ENCODE results near the gene VSIG10. TPM values are rescaled to one million over a fixed set of nuclear protein-coding genes. Genes with fewer than 3 reads are reported as not detected.

Gene VSIG10
- total RNA-seq, 1 donor from 2014 or later, result 51.7 TPM

GRCh38 chr12:118107694-118108093 is 3.9 kb upstream of the VSIG10 start:
- no peaks in the 10 kb centered on the region for H3K36me3 ChIP-seq
- H3K27me3 ChIP-seq (ENCODE audit: low read depth), result no peaks in the 10 kb centered on the region
- no peak for TF ChIP-seq CTCF (IDR thresholded peaks at IDR 0.05)
- ATAC-seq (no peak), DNase-seq (no peak)
- intact Hi-C loops (cut with DNase I), result no loop called here
- H3K4me1 ChIP-seq, result peaks cover 14% of the 10 kb centered on the region
- H3K4me3 ChIP-seq, result no peak overlapping the region
- no peak overlapping the region for H3K27ac ChIP-seq
- no peaks in the 10 kb centered on the region for H3K9me3 ChIP-seq

- peaks cover 18% of the 10 kb centered on the region for H3K4me1 ChIP-seq
- intact Hi-C loops (cut with DNase I), result no loop called here
- H3K4me3 ChIP-seq, result no peak overlapping the region
- DNase-seq, result no peak
- H3K27me3 ChIP-seq (ENCODE audit: low read depth), result no peaks in the 10 kb centered on the region
- no peak overlapping the region for H3K27ac ChIP-seq
- H3K9me3 ChIP-seq, result no peaks in the 10 kb centered on the region
- no peaks in the 10 kb centered on the region for H3K36me3 ChIP-seq
- no peak for TF ChIP-seq CTCF (IDR thresholded peaks at IDR 0.05)
- ATAC-seq, result no peak
Measured at GRCh38 chr12:118107011-118107410, 3.2 kb upstream of the VSIG10 start.

- TF ChIP-seq CTCF (IDR thresholded peaks at IDR 0.05), result no peak
- Histone ChIP-seq H3K27me3 (ENCODE audit: low read depth) (no peaks in the 10 kb centered on the region), H3K4me3 (peak overlapping the region; percentile 89), H3K9me3 (no peaks in the 10 kb centered on the region), H3K4me1 (peaks cover 18% of the 10 kb centered on the region), H3K27ac (peak overlapping the region; percentile 85), H3K36me3 (peaks cover 5% of the 10 kb centered on the region)
- peak; percentile 27 to 47 for ATAC-seq
- DNase-seq, result no peak
- intact Hi-C loops (cut with DNase I), result no loop called here
Measured at GRCh38 chr12:118103201-118103600, 610 bp downstream of the VSIG10 start.

GRCh38 chr12:118102609-118103008 is 1.2 kb downstream of the VSIG10 start:
- DNase-seq (no peak), ATAC-seq (no peak)
- H3K4me1 ChIP-seq, result peaks cover 18% of the 10 kb centered on the region
- intact Hi-C loops (cut with DNase I), result no loop called here
- no peaks in the 10 kb centered on the region for H3K27me3 ChIP-seq (ENCODE audit: low read depth)
- peaks cover 5% of the 10 kb centered on the region for H3K36me3 ChIP-seq
- no peak for TF ChIP-seq CTCF (IDR thresholded peaks at IDR 0.05)
- H3K4me3 ChIP-seq, result peak overlapping the region; percentile 89
- H3K9me3 ChIP-seq, result no peaks in the 10 kb centered on the region
- H3K27ac ChIP-seq, result peak overlapping the region; percentile 85

GRCh38 chr12:118102070-118102469 is 1.7 kb downstream of the VSIG10 start:
- no peak overlapping the region for H3K27ac ChIP-seq
- peaks cover 18% of the 10 kb centered on the region for H3K4me1 ChIP-seq
- H3K36me3 ChIP-seq, result peaks cover 5% of the 10 kb centered on the region
- DNase-seq (no peak), ATAC-seq (no peak)
- TF ChIP-seq CTCF (IDR thresholded peaks at IDR 0.05), result no peak
- no peaks in the 10 kb centered on the region for H3K27me3 ChIP-seq (ENCODE audit: low read depth)
- intact Hi-C loops (cut with DNase I), result no loop called here
- H3K4me3 ChIP-seq, result no peak overlapping the region
- no peaks in the 10 kb centered on the region for H3K9me3 ChIP-seq

- intact Hi-C loops (cut with DNase I), result no loop called here
- H3K27me3 ChIP-seq (ENCODE audit: low read depth), result no peaks in the 10 kb centered on the region
- no peak overlapping the region for H3K4me3 ChIP-seq
- no peaks in the 10 kb centered on the region for H3K9me3 ChIP-seq
- DNase-seq (no peak), ATAC-seq (no peak)
- peaks cover 18% of the 10 kb centered on the region for H3K4me1 ChIP-seq
- no peak overlapping the region for H3K27ac ChIP-seq
- peaks cover 5% of the 10 kb centered on the region for H3K36me3 ChIP-seq
- no peak for TF ChIP-seq CTCF (IDR thresholded peaks at IDR 0.05)
Measured at GRCh38 chr12:118101051-118101450, 2.8 kb downstream of the VSIG10 start.
